AG04449 (cell line): Measurements from ENCODE around the gene FHOD1.

Experiments used
- CTCF ChIA-PET: fragments of 350-600 bp; formaldehyde crosslinking; extraction: SDS; loops from one replicate; lab custom pipeline; 2021; ENCODE audit warnings: antibody characterized with exemption; lab: Yijun Ruan, JAX
- POLR2A ChIA-PET: fragments of 400-600, 350-600 bp; formaldehyde crosslinking; extraction: SDS; loops from one replicate; lab custom pipeline; 2020; ENCODE audit warnings: antibody characterized with exemption, inconsistent platforms; lab: Yijun Ruan, JAX
- DNase-seq: peaks from one replicate; pipeline ENCODE4 v3.0.0-alpha.2; 2010; ENCODE audit warnings: low read depth, low spot score
- H3K4me3 ChIP-seq: 2 replicates; pipeline ENCODE4 v1.5.1; 2011; ENCODE audit warnings: low read depth, mild to moderate bottlenecking, control low read depth, low read length
- CTCF ChIP-seq: IDR thresholded peaks from one replicate; pipeline ENCODE4 v1.5.1; 2011; ENCODE audit warnings: mild to moderate bottlenecking, moderate library complexity, low read length, control low read depth, inconsistent platforms; ENCODE audit not compliant: insufficient read depth; ENCODE audit errors: missing control alignments

The FHOD1 gene

GRCh38 chr16:67179421-67180080 is 67.7 kb downstream of the FHOD1 start:
- TF ChIP-seq CTCF: peak; percentile 11
- no peak for DNase-seq
- H3K4me3 ChIP-seq: no peak overlapping the region
- ChIA-PET CTCF (interaction anchor here (1.2 kb wide), 1 partner anchor 25 kb away, joined by 4 read pairs; no protein-coding TSS in a partner anchor), POLR2A (interaction anchor here (0.6 kb wide), 1 partner anchor 237 kb away, joined by 3 read pairs; no protein-coding TSS in a partner anchor)
